BE2C (cell line): Measurements from ENCODE around the gene MRPS27.

Source experiments
- DNase-seq: peaks from one replicate; pipeline ENCODE4 v3.0.0-alpha.2; 2020
- H3K27me3 ChIP-seq: fragments of 250-450 bp; sonication (Bioruptor Pico); 2 replicates; pipeline ENCODE4 v1.5.1; 2020; ENCODE audit warnings: mild to moderate bottlenecking
- H3K36me3 ChIP-seq: fragments of 250-450 bp; sonication (Bioruptor Pico); 2 replicates; pipeline ENCODE4 v1.5.1; 2020; ENCODE audit warnings: mild to moderate bottlenecking
- H3K4me1 ChIP-seq: fragments of 250-450 bp; sonication (Bioruptor Pico); 2 replicates; pipeline ENCODE4 v1.5.1; 2020
- H3K4me3 ChIP-seq: 2 replicates; pipeline ENCODE4 v1.5.1; 2011; ENCODE audit warnings: low read depth, low read length
- H3K9me3 ChIP-seq: fragments of 250-450 bp; sonication (Bioruptor Pico); 2 replicates; pipeline ENCODE4 v1.5.1; 2020
- CTCF ChIP-seq: IDR thresholded peaks from 2 replicates; pipeline ENCODE4 v1.5.1; 2012; ENCODE audit warnings: mild to moderate bottlenecking, low read depth, low read length

The MRPS27 gene

GRCh38 chr5:72244862-72245371, 75.1 kb downstream of the MRPS27 start:
- Histone ChIP-seq H3K9me3 (no peaks in the 10 kb centered on the region), H3K27me3 (no peaks in the 10 kb centered on the region), H3K4me1 (peaks cover 30% of the 10 kb centered on the region), H3K4me3 (no peak overlapping the region), H3K36me3 (peaks cover 6% of the 10 kb centered on the region; the same call in 1 of the 2 replicates)
- peak; percentile 55 for DNase-seq
- peak; percentile 69 for TF ChIP-seq CTCF

GRCh38 chr5:72243706-72244105, 76.3 kb downstream of the MRPS27 start:
- Histone ChIP-seq H3K4me1 (peaks cover 27% of the 10 kb centered on the region), H3K27me3 (no peaks in the 10 kb centered on the region), H3K36me3 (peaks cover 6% of the 10 kb centered on the region; the same call in 1 of the 2 replicates), H3K9me3 (no peaks in the 10 kb centered on the region), H3K4me3 (no peak overlapping the region)
- no peak for TF ChIP-seq CTCF
- DNase-seq: no peak

- no peak overlapping the region for H3K4me3 ChIP-seq
- H3K9me3 ChIP-seq: no peaks in the 10 kb centered on the region
- H3K27me3 ChIP-seq: no peaks in the 10 kb centered on the region
- DNase-seq: no peak
- H3K4me1 ChIP-seq: peaks cover 23% of the 10 kb centered on the region
- H3K36me3 ChIP-seq: peaks cover 6% of the 10 kb centered on the region; the same call in 1 of the 2 replicates
- TF ChIP-seq CTCF: no peak
These were observed 77.1 kb downstream of the MRPS27 start for GRCh38 chr5:72242796-72243475.

GRCh38 chr5:72241346-72242003, 78.6 kb downstream of the MRPS27 start:
- peaks cover 17% of the 10 kb centered on the region for H3K4me1 ChIP-seq
- DNase-seq: no peak
- TF ChIP-seq CTCF: no peak
- H3K36me3 ChIP-seq: peaks cover 17% of the 10 kb centered on the region; the same call in 1 of the 2 replicates
- no peaks in the 10 kb centered on the region for H3K27me3 ChIP-seq
- no peaks in the 10 kb centered on the region for H3K9me3 ChIP-seq
- H3K4me3 ChIP-seq: no peak overlapping the region

- H3K4me3 ChIP-seq: no peak overlapping the region
- TF ChIP-seq CTCF: no peak
- no peaks in the 10 kb centered on the region for H3K9me3 ChIP-seq
- H3K36me3 ChIP-seq: peaks cover 24% of the 10 kb centered on the region
- no peaks in the 10 kb centered on the region for H3K27me3 ChIP-seq
- no peaks in the 10 kb centered on the region for H3K4me1 ChIP-seq
- DNase-seq: no peak
These were observed 81.2 kb downstream of the MRPS27 start for GRCh38 chr5:72238712-72239445.
